ENCODE data around the gene PLEKHM1. TPM values are rescaled to one million over a fixed set of nuclear protein-coding genes. Genes with fewer than 3 reads are reported as not detected.
A peak's percentile ranks its signal among the peaks of the same experiment; 100 is the strongest.

The PLEKHM1 gene
- total and polyA plus RNA-seq, 2 of the 4 experiments (the other 2 are of a cell fraction) = 4.7 to 16.4 TPM

GRCh38 chr17:45409659-45410076 lies 80.9 kb downstream of the PLEKHM1 start:
- DNase-seq = no peak
- no peak overlapping the region for H2AK5ac ChIP-seq (ENCODE audit: low read depth, low read length)

More at GRCh38 chr17:45409659-45410076, 80.9 kb downstream of the PLEKHM1 start:
- no peak overlapping the region for H2BK20ac ChIP-seq (ENCODE audit: low read depth, low read length)
- no peak overlapping the region for H2BK5ac ChIP-seq (ENCODE audit: low read depth, low read length, poor library complexity, severe bottlenecking)
- no peak overlapping the region for H3K23ac ChIP-seq (ENCODE audit: low read depth, low read length)
- H3K27me3 ChIP-seq (ENCODE audit: control insufficient read depth, insufficient read depth, low read length) = peaks cover 17% of the 10 kb centered on the region
- intact Hi-C loops (cut with micrococcal nuclease) (no loop called here), dilution Hi-C loops (cut with HindIII; ENCODE audit: low sequenced_read_pairs, unreplicated experiment) (no loop called here), in situ Hi-C loops (cut with MboI; ENCODE audit: low sequenced_read_pairs) (loop anchor here (25.0 kb wide), 1 partner anchor 428 kb away; the partner anchor contains the start of gene SPPL2C)
- no peak overlapping the region for H3K27ac ChIP-seq (ENCODE audit: insufficient read depth, low read length)
- no TSS peak for BruUV-seq (replicated peaks)
- ChIA-PET CTCF (no interaction called here), POLR2A (ENCODE audit: unreplicated experiment) (interaction anchor here (0.6 kb wide), 1 partner anchor 21 kb away, joined by 3 read pairs; no protein-coding TSS in a partner anchor)
- no peak overlapping the region for H3K56ac ChIP-seq (ENCODE audit: extremely low read depth, insufficient read depth, low read length)
- WGBS, 2 experiments (ENCODE audit: extremely low coverage in 2 of 2, insufficient read length in 1 of 2) = 79% methylated on average over 4 of the region's 5 CpGs; no CpG with 5 or more reads in 1 of the 2 experiments
- no peak overlapping the region for H3K4me2 ChIP-seq (ENCODE audit: low read depth, low read length)
- H3K79me1 ChIP-seq (ENCODE audit: low read depth in 1 of 2, low read length in 2 of 2) = no peaks in the 10 kb centered on the region
- H3K14ac ChIP-seq (replicated peaks; ENCODE audit: low read depth, low read length) = no peak overlapping the region
- H4K91ac ChIP-seq (ENCODE audit: insufficient read depth, low read depth, low read length) = no peak overlapping the region
- no peak overlapping the region for H2BK15ac ChIP-seq (ENCODE audit: low read depth, low read length)
- no peak overlapping the region for H2AK9ac ChIP-seq (replicated peaks; ENCODE audit: low read depth, low read length, poor library complexity)
- no peak overlapping the region for H3K4ac ChIP-seq (ENCODE audit: low read depth, low read length)
- H4K8ac ChIP-seq (ENCODE audit: low read depth in 2 of 2, low read length in 2 of 2) = no peak overlapping the region
- no peak overlapping the region for H3K18ac ChIP-seq (ENCODE audit: low read depth, low read length)
- ATAC-seq (ENCODE audit: low read depth) = no peak
- H3K9me3 ChIP-seq (ENCODE audit: control insufficient read depth, insufficient read depth, low read length) = no peaks in the 10 kb centered on the region
- H3K4me3 ChIP-seq (ENCODE audit: insufficient read depth, low read depth, low read length) = no peak overlapping the region
- no peaks in the 10 kb centered on the region; the same call in none of the 2 replicates for H4K20me1 ChIP-seq (ENCODE audit: insufficient read depth, low read length)
- H3K4me1 ChIP-seq (ENCODE audit: control insufficient read depth, insufficient read depth, low read length) = peaks cover 6% of the 10 kb centered on the region; the same call in 1 of the 2 replicates
- TF ChIP-seq RAD21 (IDR thresholded peaks at IDR 0.05; ENCODE audit: low read length) (no peak), MXI1 (IDR thresholded peaks at IDR 0.05; ENCODE audit: borderline replicate concordance, low read depth, low read length) (no peak), RFX5 (IDR thresholded peaks at IDR 0.05; ENCODE audit: low read depth, low read length) (no peak), RCOR1 (IDR thresholded peaks at IDR 0.05; ENCODE audit: insufficient replicate concordance, low read length) (no peak)
- TF ChIP-seq, protein P1, sequence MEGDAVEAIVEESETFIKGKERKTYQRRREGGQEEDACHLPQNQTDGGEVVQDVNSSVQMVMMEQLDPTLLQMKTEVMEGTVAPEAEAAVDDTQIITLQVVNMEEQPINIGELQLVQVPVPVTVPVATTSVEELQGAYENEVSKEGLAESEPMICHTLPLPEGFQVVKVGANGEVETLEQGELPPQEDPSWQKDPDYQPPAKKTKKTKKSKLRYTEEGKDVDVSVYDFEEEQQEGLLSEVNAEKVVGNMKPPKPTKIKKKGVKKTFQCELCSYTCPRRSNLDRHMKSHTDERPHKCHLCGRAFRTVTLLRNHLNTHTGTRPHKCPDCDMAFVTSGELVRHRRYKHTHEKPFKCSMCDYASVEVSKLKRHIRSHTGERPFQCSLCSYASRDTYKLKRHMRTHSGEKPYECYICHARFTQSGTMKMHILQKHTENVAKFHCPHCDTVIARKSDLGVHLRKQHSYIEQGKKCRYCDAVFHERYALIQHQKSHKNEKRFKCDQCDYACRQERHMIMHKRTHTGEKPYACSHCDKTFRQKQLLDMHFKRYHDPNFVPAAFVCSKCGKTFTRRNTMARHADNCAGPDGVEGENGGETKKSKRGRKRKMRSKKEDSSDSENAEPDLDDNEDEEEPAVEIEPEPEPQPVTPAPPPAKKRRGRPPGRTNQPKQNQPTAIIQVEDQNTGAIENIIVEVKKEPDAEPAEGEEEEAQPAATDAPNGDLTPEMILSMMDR (conservative IDR thresholded peaks at IDR 0.05; ENCODE audit: low read depth, low read length) = no peak
- no peak overlapping the region for H3K9ac ChIP-seq (ENCODE audit: low read depth, low read length)
- H4K5ac ChIP-seq (ENCODE audit: low read depth, low read length) = no peak overlapping the region
- H2BK120ac ChIP-seq (ENCODE audit: low read depth, low read length) = no peak overlapping the region
- H3K9me1 ChIP-seq (ENCODE audit: insufficient read depth, low read length) = no peaks in the 10 kb centered on the region
- no peaks in the 10 kb centered on the region for H3K36me3 ChIP-seq (ENCODE audit: control insufficient read depth, insufficient read depth, low read length)
- peak overlapping the region; percentile 51 for H2AFZ ChIP-seq (replicated peaks; ENCODE audit: low read length, poor library complexity)
